Measurements from ENCODE around the gene MTA1.

Gene MTA1

DNA sequence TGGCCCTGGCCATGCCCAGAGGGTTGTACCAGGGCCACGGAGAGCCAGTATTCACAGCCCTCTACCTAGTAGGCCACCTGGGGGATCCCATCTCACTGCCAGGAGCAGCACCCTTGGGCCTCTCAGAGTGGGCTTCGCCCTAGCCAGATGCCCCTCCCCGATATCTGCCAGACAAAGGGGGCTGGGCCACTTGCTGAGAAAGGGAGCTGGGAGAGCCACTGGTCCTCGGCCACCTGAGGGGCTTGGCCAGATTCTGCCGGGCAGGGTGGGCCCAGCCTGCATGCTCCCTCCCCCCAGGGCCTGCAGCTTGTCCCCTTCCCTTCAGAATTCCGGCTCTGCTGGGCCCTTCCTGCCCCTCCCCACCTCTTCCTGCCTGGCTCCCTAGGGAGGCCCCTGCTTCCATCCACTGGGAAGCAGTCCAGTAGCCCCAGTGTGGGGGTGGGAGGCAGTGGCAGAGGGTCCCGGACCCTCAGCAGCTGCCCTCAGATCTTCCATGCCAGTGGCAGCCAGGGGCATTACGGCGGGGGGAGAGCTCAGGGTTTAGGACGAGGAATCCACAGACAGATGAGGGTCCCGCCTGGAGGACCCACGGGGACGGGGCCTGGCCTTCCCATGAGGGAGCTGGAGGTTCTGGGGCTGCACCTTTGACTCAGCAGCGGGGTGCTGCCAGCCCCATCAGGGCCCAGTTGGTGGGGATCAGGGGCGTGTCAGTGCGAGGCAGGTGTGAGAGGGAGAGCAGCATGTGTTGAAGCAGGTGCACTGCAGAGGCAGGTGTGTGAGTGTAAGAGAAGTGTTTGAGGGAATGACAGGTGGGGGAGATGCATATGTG lies 57.4 kb downstream of the MTA1 start:
- DNase-seq (ENCODE audit: low spot score): no peak

DNA sequence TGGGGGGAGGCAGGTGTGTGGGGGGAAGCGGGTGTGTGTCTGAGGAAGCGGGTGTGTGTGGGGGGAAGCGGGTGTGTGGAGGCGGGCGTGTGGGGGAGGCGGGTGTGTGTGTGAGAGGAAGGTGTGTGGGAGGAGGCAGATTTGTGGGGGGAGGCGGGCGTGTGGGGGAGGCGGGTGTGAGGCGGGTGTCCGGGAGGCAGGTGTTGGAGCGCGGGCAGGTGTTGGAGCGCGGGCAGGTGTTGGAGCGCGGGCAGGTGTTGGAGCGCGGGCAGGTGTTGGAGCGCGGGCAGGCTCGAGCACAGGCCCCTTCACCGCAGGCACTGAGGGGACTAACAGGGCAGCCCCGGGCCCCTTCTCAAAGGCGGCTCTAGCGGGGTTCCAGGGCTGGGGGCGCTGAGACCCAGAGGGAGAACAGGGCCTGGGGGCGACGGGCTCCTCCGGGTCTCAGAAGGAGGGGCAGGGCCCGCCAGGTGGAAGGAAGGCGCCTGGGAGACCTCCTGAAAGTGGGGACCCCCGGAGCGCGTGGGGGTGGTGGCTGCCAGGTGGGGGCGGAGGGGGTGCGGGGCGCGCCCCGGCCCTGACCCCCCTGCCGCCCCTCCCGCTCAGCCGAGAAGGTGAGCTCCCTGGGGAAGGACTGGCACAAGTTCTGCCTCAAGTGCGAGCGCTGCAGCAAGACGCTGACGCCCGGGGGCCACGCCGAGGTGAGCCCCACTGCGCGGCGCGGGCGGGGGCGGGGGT lies 58.2 kb downstream of the MTA1 start:
- DNase-seq (ENCODE audit: low spot score): no peak

DNA sequence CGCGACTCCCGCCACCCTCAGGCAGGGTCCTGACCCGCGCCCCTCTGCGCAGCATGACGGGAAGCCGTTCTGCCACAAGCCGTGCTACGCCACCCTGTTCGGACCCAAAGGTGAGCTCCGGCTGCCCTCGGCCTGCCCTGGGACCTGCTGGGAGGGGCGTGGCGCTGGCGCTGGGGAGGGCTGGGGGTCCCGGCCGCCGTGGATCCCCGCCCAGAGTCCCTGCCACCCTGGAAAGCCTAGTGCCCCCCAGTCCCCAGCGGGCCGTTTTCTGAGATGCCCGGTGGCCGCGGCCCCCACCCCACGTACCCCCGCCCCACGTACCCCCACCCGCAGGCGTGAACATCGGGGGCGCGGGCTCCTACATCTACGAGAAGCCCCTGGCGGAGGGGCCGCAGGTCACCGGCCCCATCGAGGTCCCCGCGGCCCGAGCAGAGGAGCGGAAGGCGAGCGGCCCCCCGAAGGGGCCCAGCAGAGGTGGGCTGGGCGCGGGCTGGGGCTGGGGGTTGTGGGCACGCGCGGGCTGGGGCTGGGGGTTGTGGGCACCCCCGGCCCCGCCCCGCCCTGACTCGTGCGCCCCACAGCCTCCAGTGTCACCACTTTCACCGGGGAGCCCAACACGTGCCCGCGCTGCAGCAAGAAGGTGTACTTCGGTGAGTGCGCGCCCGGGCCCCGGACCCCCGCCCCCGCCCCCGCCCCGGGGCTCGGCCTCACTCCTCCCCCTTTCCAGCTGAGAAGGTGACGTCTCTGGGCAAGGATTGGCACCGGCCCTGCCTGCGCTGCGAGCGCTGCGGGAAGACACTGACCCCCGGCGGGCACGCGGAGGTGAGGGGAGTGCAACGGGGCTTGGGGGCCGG lies 59.0 kb downstream of the MTA1 start:
- no peak for DNase-seq (ENCODE audit: low spot score)

DNA sequence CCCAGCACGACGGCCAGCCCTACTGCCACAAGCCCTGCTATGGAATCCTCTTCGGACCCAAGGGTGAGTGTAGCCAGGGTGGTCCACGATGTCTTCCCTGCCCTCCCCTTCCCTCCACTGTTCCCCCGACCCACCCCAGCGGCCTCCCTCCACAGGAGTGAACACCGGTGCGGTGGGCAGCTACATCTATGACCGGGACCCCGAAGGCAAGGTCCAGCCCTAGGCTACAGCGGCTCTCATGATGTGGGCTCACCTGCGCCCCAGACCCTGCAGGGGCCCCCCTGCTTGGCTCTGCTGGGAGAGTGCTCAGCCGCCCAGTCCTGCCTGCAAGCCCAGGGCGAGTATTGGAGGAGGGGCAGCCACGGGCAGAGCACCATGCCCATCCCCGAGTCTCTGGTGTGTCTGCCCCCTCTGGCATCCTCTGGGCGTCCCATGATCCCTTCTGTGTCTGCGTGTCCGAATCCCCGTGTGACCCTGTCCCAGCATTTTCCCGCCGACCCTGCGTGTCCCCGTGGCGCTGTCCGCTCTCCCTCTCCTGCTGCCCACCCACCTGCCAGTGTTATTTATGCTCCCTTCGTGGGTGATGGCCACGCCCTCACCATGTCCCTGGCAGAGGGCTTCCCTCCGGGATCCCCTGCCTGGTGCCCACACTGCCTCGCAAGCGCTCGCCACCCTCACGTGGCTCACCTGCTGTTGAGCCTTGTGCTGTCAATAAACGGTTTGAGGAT lies 60.0 kb downstream of the MTA1 start:
- DNase-seq (ENCODE audit: low spot score): no peak

DNA sequence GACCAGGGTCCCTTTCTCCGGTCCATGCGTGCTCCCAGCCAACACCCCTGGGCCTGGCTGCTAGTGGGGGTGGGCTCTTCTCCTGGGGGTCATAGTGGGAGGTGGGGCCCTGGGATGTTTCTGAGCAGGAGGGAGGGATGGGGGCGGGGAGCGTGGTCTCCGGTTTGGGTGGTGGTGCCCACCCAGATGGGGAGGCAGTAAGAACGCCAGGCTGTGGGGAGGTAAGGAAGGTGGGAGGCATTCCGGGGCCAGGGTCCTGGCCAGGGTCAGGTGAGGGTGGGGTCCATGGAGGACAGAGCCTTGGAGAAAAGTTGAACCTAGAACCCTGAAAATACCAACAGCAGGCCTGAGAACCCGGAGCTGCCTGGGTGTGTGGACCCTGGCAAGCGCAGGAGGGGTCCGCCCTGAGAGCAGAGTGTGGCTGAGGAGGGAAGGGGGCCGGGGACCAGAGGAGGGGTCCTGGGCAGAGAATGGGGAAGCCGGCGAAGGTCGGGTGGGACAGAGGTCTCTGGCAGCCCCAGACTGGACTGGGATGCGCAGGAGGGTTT lies 60.6 kb downstream of the MTA1 start:
- no peak for DNase-seq (ENCODE audit: low spot score)

DNA sequence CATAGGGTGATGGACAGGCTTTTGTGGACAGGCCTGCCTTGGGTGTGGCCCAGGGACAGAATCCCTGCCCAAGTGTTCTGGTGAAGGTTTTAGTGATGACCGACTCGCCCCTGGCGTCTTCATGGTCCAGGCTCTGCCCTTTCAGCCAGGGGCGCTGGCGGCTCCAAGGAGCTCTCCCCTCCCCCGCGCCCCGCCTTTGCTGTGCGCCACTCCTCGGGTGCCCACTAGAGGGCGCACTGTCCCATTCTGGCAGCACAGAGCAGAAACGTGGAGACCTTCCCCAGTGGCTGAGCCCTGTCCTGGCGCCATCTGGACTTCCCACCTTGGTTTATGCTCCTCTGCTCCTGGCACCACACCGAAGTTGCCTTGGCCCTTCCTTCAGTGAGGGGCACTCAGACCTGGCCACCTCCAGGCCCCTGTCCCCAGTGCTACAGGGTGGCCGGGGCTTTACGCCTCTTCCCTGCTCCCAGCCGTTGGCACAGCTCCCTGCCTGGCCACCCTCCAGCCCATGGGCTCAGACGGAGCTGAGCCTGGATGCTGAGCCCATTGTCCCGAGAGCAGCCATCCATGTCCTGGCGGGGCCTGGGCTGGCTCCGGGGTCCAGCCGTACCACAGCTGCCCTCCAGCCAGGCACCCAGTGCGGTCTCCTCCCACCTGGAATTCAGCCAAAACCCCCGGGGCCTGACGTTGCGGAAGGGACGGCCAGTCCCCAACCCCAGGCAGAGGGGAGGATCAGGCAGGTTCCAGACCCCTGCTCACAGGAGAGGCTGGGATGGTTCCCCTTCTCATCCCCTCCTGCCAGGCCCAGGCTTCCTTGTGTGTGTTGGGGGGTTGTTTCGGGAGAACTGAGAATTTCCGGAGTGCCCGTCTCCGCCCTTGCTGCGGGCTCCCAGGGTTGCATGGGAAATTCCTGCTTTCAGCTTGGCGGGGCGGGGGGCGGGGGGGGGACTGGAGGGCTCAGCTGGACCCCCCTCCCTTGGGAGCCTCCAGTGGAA lies 61.5 kb downstream of the MTA1 start:
- peak; percentile 88 for DNase-seq (ENCODE audit: low spot score)

DNA sequence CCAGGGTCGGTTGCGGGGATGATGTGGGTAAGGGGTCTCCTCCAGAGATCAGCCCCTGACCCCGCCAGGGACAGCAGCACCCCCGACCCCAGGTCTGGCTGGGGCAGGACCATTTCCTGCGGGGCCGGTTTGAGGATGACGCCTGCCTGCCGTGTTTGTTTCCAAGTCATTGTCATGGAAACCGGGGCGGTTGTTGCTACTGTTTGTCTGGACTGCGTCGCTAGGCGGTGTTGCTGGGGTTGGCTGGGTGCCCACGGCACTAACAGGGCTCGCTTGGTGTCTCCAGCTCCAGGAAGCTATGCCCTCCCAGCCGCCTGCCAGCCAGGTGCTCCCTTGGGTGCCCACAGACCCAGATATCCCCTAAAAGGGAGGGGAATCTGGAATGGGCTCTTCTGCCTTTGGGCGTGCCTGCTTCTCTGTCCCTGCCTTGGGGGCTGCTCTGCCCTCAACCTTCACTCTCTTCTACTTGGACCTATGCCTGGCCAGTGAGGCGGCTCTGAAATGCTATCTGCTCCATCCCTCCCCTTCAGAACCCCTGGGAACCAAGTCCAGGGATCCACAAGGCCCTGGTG lies 62.3 kb downstream of the MTA1 start:
- peak; percentile 97 for DNase-seq (ENCODE audit: low spot score)

DNA sequence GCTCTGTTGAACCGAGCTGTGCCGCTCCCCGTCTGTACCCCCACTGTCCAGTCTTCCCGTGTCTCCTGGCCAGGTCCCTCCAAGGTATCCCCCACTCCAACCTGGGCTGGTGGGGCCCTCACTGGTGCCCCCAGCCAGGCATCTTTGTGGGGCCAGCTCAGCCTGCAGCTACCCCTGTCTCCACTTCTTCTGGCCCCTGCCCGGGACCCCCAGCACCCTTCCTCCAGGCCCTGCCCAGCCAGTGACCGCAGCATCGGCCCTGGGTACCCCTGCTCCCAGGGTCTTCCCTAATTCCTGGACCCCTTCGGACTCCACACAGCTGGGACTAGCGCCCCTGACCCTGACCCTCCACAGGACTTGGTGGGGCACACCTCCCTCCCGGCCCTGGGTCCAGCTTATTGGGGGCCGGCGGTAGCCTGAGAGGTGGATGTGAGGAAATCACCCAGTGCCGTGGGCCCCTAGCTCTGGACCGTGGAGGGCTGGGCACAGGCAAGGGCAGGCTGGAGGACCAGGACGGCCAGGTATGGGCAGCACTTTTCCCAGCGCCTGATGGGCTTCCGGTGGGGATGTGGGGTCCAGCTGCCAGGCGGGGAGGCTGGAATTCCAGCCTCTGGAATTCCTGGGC lies 63.0 kb downstream of the MTA1 start:
- no peak for DNase-seq (ENCODE audit: low spot score)

DNA sequence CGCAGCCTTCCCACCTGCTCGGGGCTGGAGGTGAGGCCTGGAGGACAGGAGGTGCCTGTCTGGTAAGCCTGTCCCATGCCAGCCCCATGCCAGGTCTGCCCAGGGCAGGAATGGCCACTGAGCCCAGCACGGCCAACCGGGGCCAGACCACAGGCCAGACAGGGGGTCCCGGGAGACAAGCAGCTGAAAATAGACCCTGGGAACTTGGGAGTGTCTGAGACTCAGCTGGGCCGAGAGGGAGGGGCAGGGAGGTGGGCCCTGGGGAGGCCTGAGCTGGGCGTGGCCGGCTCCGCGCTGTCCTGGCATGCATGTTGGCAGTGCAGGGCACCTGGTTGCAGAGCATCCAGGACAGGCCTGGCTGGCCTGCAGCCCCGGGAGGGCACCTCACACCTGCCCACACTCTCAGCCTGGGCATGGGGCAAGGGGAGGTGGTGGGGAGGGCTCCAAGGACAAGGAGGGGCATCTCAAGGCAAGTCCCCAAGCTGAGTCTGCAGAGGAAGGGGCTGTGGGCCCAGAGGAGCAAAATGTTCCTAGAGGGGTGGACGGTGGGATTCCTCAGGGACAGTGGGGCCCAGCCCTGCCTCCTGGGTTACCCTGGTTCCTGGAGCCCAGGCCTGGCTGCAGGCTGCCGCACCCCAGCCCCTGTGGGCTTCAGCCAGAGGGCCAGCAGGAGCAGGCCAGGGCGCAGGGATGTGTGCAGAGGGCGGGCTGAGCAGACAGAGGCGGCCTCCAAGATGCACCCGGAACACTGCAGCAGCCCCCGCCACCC lies 63.9 kb downstream of the MTA1 start:
- DNase-seq (ENCODE audit: low spot score): no peak

DNA sequence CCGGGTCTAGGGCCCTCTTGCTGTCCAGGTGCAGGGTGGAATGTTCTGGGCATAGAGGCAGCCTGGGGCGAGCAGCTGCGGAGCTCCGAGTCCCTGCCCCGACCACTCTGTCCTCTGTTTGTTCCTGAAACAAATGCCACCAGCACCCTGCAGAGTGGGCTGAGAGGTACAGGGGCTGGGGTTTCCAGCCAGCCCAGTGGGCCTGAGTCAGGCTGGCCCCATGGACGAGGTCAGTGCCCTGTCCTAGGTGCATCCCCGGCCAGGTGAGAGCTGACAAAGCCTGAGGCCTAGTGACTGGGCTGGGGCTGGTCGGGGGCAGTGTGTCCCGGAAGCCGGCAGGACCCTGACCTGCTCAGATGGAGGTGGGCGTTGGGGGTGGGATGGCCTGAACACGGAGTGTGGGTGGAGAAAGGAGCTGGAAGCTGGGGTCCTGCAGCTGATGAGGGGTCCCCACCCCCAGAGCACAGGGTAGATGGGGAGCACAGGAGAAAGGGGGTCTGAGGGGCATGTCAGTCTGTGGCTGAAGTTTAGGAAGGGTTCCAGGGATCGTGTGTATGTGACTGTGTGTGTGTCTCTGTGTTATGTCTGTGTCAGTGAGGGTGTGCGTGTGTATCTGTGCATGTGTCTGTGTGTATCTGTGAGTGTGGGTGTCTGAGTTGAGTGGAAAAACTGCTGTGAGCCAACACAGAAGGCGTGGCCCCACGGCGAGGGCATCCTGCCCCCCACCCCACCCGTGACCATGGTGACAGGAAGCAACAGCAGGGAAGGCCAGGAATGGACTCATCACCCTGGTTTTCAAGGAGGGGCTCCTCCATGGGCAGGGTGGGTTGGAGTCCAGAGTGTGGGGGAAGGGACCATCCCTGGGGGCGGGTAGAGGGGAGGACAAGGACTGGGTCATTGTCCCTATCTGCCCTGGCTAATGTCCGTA lies 64.7 kb downstream of the MTA1 start:
- DNase-seq (ENCODE audit: low spot score): no peak

DNA sequence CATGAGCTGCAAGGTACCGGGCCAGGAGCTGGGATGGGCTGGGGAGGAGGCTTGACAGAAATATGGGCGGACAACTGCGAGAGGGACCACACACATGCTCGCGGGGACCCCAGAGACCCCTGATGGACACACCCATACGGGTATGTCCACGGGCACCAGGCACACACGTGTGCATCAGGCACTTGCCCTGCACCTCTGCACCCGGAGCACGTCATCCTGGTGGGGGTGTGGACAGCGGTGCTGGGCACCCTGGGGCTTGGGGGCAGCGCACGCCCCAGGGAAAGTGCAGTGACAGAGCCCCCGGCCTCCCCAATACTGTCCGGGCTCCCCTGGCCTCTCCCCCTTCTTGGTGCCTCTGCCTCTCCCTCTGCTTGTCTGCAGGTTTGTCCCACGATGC lies 65.4 kb downstream of the MTA1 start:
- DNase-seq (ENCODE audit: low spot score): no peak

DNA sequence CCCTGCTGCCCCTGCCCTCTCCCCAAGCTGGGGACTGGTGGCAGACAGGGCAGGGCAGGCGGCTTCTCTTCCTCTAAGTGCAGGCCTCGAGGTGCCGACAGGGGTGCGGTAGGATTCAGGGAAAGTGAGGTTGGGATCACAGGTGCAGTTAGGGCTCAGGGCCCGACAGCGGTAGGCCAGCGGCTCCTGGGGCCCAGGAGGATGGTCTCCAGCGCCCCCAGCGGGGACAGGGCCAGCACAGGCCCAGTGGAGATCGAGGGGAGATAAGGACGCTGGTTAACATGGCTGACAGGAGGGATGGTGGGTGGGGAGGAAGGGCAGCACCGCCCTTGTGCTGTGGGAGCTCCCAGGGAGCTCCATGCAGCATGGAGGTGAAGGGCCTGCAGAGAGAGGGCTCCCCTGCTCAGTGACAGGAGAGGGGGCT lies 66.1 kb downstream of the MTA1 start:
- peak; percentile 32 for DNase-seq (ENCODE audit: low spot score)

DNA sequence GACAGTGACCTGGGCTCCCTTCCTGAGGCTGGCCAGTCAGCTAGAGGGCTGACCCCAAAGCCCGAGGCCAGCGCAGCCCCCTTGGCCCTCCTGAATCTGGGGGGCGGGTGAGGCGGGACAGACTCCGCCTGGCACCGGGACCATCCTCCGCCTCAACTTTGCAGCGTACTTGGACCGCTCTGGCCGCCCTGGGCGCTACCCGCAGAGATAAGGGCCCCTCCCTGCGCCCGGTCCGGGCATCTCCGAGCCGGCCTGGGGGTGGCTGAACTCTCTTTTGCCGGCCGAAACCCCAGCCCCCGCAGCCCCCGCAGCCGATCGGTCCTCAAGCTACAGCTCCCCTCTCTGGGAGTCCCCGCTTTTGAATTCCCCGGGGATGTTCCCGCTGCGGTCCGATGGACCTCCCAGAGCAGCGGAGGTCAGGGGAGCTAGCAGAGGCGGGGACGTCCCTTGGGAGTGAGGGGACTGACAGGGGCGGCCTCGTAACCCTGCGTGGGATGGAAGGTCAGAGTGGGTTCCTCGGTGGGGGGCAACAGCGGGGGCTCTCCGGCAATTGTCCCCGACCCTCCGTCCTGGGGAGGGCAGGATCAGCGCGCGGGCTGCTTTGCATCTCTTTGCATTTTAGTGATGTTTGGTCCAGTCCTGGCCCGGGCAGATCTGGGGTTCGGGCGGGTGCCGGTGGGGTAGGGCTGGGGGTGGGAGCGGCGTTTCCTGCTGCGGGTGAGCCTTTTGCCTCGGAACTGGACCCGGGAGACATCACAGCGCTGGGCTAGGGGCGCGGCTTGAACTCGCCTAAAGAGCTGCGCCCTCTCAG lies 66.7 kb downstream of the MTA1 start, which contains the start of gene CRIP1:
CRIP1 (plus strand) TSS at position 724 of the 811 bp plus-strand sequence. CDS start 374 bp downstream, outside the sequence.
- DNase-seq (ENCODE audit: low spot score): no peak

DNA sequence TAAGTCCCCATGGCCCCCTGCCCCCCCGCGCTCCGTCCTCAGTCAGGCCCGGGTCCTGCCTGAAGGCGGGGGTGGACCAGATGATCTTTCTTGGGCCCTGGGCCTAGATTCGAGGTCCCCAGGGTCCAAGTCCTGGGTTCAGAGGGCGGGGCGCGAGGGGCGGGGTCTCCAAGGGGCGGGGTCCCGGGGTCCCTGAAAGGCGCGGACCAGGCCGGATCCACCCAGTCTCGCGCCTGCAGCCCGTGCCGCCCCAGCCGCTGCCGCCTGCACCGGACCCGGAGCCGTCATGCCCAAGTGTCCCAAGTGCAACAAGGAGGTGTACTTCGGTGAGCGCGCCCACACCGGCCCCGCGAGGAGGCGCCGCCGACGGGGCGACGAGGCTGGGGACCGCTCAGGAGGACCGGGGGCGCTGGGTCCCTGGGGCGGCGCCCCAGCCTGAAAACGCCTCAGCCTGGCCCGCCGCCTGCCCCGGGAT lies 67.4 kb downstream of the MTA1 start:
- DNase-seq (ENCODE audit: low spot score): no peak

DNA sequence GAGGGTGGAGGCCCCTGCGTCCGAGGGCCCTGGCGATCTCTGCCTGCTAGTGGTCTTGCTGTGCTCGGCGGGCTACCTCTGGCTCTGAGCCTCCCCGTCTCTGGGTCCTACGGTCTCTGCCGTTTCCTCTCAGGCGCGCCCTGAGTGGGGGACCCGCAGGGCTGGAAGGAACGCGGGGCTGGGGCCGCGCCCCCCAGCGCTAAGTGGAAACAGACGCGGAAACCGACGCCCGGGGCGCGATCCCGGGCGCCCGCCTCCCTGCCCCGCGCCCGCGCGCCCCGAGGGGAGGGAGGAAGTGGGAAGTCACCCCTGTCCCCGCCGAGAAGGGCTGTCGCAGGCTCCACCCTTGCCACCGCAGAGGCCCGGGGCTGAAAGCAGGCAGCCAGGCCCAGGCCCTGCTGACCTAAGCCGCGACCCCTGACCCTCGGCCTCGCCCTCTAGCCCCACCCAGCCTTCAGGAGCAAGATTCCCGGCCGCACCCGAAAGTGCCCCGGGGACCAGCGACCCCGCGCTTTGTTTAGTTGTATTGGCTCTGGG lies 67.9 kb downstream of the MTA1 start:
- DNase-seq (ENCODE audit: low spot score): no peak
